GM12801 (cell line): ENCODE results near the gene CRTC3.

Experiments used
- TF ChIP-seq, protein P1 (sequence below): IDR thresholded peaks from one replicate; pipeline ENCODE4 v1.5.1; 2011; ENCODE audit warnings: control low read depth; ENCODE audit not compliant: insufficient read length; ENCODE audit errors: extremely low read depth

The CRTC3 gene

DNA sequence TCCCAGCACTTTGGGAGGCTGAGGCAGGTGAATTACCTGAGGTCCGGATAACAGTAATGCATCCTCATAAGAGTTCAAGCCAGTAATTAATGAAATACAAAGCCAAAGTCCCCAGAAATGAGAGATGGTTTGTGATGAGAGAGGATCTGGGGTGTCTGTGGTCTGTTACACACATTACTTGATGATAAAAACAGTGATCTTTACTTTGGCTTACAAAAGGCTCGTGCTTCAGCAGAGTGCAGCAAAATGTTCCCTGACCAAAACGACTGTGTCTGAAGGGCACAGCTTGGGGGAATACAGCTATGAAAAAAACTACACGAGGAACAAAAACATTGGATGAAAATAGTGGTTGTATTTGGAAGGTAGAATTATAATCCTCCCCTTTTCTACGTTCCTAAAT is 40.9 kb downstream of the CRTC3 start:
- TF ChIP-seq, protein P1, sequence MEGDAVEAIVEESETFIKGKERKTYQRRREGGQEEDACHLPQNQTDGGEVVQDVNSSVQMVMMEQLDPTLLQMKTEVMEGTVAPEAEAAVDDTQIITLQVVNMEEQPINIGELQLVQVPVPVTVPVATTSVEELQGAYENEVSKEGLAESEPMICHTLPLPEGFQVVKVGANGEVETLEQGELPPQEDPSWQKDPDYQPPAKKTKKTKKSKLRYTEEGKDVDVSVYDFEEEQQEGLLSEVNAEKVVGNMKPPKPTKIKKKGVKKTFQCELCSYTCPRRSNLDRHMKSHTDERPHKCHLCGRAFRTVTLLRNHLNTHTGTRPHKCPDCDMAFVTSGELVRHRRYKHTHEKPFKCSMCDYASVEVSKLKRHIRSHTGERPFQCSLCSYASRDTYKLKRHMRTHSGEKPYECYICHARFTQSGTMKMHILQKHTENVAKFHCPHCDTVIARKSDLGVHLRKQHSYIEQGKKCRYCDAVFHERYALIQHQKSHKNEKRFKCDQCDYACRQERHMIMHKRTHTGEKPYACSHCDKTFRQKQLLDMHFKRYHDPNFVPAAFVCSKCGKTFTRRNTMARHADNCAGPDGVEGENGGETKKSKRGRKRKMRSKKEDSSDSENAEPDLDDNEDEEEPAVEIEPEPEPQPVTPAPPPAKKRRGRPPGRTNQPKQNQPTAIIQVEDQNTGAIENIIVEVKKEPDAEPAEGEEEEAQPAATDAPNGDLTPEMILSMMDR, result no peak

DNA sequence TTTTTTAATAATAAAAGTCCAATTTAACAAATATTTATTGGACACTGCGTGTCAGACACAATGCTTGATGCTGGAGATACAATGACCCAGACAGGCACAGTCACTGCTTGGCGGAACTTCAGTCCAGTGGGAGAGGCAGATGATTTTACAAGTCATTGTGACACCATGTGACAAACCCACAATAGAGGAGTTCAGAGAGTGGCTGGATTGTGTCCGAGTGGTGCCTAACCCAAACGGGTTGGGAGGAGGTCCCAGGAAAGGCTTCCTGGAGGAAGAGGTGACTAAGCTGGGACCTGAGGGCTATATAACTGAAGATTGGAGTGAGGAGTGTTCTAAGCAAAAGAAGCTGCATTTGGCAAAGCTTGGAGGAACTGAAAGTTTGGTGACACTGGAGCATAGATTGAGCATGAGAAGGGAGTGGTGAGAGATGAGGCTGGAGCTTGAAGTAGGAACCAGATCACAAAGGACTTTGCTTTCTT is 41.4 kb downstream of the CRTC3 start:
- TF ChIP-seq, protein P1, result no peak

DNA sequence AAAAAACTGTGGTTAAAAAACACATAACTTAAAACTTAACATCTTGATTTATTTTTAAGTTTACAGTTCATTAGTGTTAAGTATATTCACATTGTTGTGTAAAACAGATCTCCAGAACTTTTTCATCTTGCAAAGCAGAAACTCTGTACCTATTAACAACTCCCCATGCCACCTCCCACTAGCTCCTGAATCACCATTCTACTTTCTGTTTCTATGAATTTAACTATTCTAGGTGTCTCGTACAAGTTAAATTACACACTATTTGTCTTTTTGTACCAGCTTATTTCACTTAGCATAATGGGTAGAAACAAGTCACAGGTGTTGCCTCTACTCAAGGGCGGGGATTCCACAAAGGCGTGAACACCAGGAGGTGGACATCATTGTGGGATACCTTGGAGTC is 43.2 kb downstream of the CRTC3 start:
- TF ChIP-seq, protein P1, result no peak

DNA sequence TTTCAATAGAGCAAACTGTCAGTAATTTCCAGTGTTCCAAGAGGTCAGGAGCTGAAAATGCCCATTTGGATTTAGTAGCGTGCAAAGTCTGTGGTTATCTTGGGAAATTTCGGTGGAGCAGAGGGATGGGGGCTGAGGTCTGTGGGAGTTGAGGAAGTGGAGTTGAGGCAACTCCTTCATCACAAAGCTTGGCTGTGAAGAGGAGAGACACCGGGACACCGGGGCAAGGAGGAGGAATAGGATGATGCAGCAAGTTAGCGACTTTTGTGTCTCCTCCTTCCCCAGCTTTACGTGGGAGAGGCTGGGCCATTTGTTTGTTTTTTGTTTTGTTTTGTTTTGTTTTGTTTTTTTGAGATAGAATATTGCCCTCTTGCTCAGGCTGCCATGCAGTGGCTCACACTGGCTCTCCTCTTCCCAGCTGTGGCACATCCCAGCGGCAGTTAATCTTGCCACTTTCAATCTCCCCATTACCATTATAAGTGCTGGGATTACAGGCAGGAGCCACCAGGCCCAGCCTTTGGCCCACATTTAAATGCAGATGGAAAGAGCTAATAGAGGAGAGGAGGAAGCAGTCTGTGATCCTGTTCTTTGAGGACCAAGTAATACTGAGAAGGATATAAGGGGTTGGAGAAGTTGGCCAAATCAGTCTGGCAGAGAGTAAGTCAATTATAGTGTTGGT is 47.1 kb downstream of the CRTC3 start:
- TF ChIP-seq, protein P1, result no peak

DNA sequence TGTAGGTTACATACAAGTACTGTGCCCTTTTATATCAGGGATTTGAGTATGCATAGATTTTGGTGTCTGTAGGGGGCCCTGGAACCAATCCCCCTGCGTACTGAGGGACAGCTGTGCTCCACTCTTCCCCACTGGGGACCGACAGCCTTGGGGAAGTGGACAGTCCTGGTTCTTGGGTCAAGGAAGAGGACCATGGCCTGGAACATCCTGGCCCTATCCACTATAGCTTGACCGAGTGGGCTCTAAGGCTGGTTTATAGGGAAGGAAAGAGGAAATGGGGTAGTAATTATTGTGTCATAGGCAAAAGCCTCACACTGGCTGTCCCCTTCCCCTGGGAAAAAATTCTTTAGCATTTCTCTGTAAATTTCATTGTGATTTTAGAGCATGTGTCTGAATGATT is 49.5 kb downstream of the CRTC3 start:
- TF ChIP-seq, protein P1, result no peak

DNA sequence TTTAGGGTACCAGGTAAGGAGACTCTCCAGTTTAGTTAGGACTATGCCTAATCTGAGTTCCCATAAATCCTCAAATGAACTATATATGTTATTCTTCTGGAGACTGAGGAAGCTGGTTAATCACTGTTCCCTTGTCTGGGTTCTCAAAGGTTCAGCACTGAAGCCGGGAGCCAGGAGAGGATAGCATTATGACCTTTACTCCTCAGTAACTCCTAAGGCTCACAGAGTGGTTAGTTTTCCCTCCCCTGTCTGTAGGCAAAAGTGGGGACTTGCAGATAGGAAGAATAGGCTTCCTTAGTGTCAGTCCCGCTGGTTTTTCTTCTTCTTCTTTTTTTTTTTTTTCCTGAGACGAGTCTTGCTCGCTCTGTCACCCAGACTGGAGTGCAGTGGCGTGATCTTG is 50.4 kb downstream of the CRTC3 start:
- TF ChIP-seq, protein P1, result no peak

DNA sequence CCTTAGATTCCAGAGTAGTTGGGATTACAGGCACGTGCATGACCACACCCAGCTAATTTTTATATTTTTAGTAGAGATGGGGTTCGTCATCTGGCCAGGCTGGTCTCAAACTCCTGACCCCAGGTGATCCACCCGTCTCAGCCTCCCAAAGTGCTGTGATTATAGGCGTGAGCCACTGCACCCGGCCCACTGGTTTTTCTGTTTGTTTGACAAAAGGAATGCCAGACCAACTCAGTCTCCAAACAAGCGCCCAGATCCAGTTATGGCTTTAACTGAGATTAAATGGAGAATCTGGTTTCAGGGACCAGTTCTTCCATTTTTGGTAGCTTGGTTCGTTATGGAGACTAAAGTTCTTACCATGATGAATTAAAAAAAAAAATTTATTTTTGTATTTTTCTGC is 50.8 kb downstream of the CRTC3 start:
- TF ChIP-seq, protein P1, result no peak
